Right atrium auricular region (tissue), 2 donors: Measurements from ENCODE around the gene PDE1A. TPM values are rescaled to one million over a fixed set of nuclear protein-coding genes. Genes with fewer than 3 reads are reported as not detected.

Source experiments
- DNase-seq: peaks from one replicate; pipeline ENCODE4 v3.0.0-alpha.2; 2019; ENCODE audit warnings: low spot score
- H3K27ac ChIP-seq, 2 donors: fragments of 200-600 bp; sonication (generic); 1 replicate in 1 of 2; 2 replicates in 1 of 2; pipeline ENCODE4 v1.5.1; 2016 to 2019
- H3K27me3 ChIP-seq, 2 donors: fragments of 200-600 bp; sonication (generic); one replicate each; pipeline versions ENCODE4 v1.5.1 to v1.6.0; 2017 to 2019
- H3K36me3 ChIP-seq: fragments of 200-600 bp; sonication (generic); one replicate; pipeline ENCODE4 v1.5.1; 2016
- H3K4me1 ChIP-seq, 2 donors: fragments of 200-600 bp; sonication (generic); one replicate each; pipeline versions ENCODE4 v1.5.1 to v1.6.0; 2017 to 2019
- H3K4me3 ChIP-seq, 2 donors: fragments of 200-600 bp; sonication (generic); 1 replicate in 1 of 2; 2 replicates in 1 of 2; pipeline ENCODE4 v1.5.1; 2017 to 2019; ENCODE audit warnings: mild to moderate bottlenecking in 1 of 2, moderate library complexity in 1 of 2
- H3K9me3 ChIP-seq, 2 donors: fragments of 200-600 bp; sonication (generic); one replicate each; pipeline ENCODE4 v1.5.1; 2019
- CTCF ChIP-seq, 2 donors: fragments of 200-600 bp; sonication (generic); IDR thresholded peaks; one replicate each; pipeline ENCODE4 v1.5.1; 2019; ENCODE audit warnings: antibody characterized with exemption in 2 of 2
- total RNA-seq, 2 donors: library from RNA; depleted of rRNA; stranded (reverse); fragments of >200 nt; gene quantifications; one replicate each; pipeline ENCODE4 v1.1.0, GENCODE V29; 2016

Gene PDE1A
- total RNA-seq, 2 donors from 2014 or later = 7.0 to 10.7 TPM

- no peak for DNase-seq
- H3K9me3 ChIP-seq = no peaks in the 10 kb centered on the region
- H3K36me3 ChIP-seq = no peaks in the 10 kb centered on the region
- H3K27ac ChIP-seq = no peak overlapping the region
- no peak overlapping the region for H3K4me3 ChIP-seq
- no peak for TF ChIP-seq CTCF (IDR thresholded peaks at IDR 0.05)
- H3K27me3 ChIP-seq = no peaks in the 10 kb centered on the region
- H3K4me1 ChIP-seq = no peaks in the 10 kb centered on the region
Measured at GRCh38 chr2:182266909-182267308, 159.9 kb downstream of the PDE1A start.

GRCh38 chr2:182265718-182266117 is 161.1 kb downstream of the PDE1A start:
- Histone ChIP-seq H3K27me3 (no peaks in the 10 kb centered on the region), H3K9me3 (no peaks in the 10 kb centered on the region), H3K36me3 (no peaks in the 10 kb centered on the region), H3K4me3 (no peak overlapping the region), H3K4me1 (no peaks in the 10 kb centered on the region), H3K27ac (no peak overlapping the region)
- TF ChIP-seq CTCF (IDR thresholded peaks at IDR 0.05) = no peak
- DNase-seq = no peak

- peaks cover 0 to 6% of the 10 kb centered on the region in 2 donors for H3K4me1 ChIP-seq
- H3K27ac ChIP-seq = no peak overlapping the region
- TF ChIP-seq CTCF (IDR thresholded peaks at IDR 0.05) = no peak
- H3K9me3 ChIP-seq = no peaks in the 10 kb centered on the region
- no peaks in the 10 kb centered on the region for H3K27me3 ChIP-seq
- DNase-seq = no peak
- H3K36me3 ChIP-seq = no peaks in the 10 kb centered on the region
- H3K4me3 ChIP-seq = no peak overlapping the region
Measured at GRCh38 chr2:182261860-182262387, 164.9 kb downstream of the PDE1A start.

GRCh38 chr2:182259629-182260150 is 167.1 kb downstream of the PDE1A start:
- Histone ChIP-seq H3K4me3 (no peak overlapping the region), H3K27me3 (no peaks in the 10 kb centered on the region), H3K27ac (no peak overlapping the region), H3K9me3 (no peaks in the 10 kb centered on the region), H3K4me1 (peaks cover 0 to 6% of the 10 kb centered on the region in 2 donors), H3K36me3 (no peaks in the 10 kb centered on the region)
- DNase-seq = no peak
- no peak for TF ChIP-seq CTCF (IDR thresholded peaks at IDR 0.05)

- DNase-seq = no peak
- no peaks in the 10 kb centered on the region for H3K4me1 ChIP-seq
- no peak overlapping the region for H3K4me3 ChIP-seq
- no peaks in the 10 kb centered on the region for H3K36me3 ChIP-seq
- H3K27me3 ChIP-seq = no peaks in the 10 kb centered on the region
- H3K27ac ChIP-seq = no peak overlapping the region
- no peaks in the 10 kb centered on the region for H3K9me3 ChIP-seq
- TF ChIP-seq CTCF (IDR thresholded peaks at IDR 0.05) = no peak
Measured at GRCh38 chr2:182252534-182252933, 174.3 kb downstream of the PDE1A start.

GRCh38 chr2:182248898-182249297 is 177.9 kb downstream of the PDE1A start:
- Histone ChIP-seq H3K9me3 (no peaks in the 10 kb centered on the region), H3K27ac (peak overlapping the region in 1 of 2 donors; percentile 5), H3K4me1 (no peaks in the 10 kb centered on the region), H3K4me3 (no peak overlapping the region), H3K36me3 (no peaks in the 10 kb centered on the region), H3K27me3 (no peaks in the 10 kb centered on the region)
- no peak for DNase-seq
- TF ChIP-seq CTCF (IDR thresholded peaks at IDR 0.05) = no peak
